ENCODE results near the gene USP48. TPM values are rescaled to one million over a fixed set of nuclear protein-coding genes. Genes with fewer than 3 reads are reported as not detected.
A peak's percentile ranks its signal among the peaks of the same experiment; 100 is the strongest.

Gene USP48
- total RNA-seq, 2 donors from 2014 or later = 72.8 to 130 TPM

DNA sequence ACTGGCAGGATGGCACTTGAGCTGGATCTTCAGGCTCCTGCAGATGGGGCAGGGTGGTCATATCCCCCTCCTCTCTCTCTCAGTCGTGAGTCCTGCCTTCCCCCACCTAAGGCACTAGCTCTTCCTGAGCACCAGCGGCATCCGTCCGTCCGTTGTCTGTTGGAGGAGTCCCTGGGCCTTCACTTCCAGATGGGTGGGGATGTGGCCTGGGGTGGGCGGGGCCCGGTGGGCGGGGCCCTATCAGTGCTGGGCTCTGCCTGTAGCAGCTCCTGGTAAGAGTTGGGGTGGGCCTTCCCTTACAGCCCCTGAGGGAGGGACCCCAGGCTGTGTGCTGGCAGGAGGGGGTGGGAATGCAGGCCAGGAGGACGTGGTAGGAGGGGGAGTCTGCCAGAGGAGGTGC is 39.4 kb upstream of the USP48 start:
- ATAC-seq (no peak), DNase-seq (ENCODE audit: low spot score) (no peak)
- H3K4me3 Mint-ChIP-seq = no peak overlapping the region
- peaks cover 0 to 4% of the 10 kb centered on the region in 2 donors for H3K4me1 Mint-ChIP-seq (ENCODE audit: low read depth in 2 of 2)
- H3K27ac Mint-ChIP-seq = no peak overlapping the region
- no peaks in the 10 kb centered on the region for H3K9me3 Mint-ChIP-seq
- H3K36me3 Mint-ChIP-seq = no peaks in the 10 kb centered on the region
- H3K27me3 Mint-ChIP-seq = no peaks in the 10 kb centered on the region

DNA sequence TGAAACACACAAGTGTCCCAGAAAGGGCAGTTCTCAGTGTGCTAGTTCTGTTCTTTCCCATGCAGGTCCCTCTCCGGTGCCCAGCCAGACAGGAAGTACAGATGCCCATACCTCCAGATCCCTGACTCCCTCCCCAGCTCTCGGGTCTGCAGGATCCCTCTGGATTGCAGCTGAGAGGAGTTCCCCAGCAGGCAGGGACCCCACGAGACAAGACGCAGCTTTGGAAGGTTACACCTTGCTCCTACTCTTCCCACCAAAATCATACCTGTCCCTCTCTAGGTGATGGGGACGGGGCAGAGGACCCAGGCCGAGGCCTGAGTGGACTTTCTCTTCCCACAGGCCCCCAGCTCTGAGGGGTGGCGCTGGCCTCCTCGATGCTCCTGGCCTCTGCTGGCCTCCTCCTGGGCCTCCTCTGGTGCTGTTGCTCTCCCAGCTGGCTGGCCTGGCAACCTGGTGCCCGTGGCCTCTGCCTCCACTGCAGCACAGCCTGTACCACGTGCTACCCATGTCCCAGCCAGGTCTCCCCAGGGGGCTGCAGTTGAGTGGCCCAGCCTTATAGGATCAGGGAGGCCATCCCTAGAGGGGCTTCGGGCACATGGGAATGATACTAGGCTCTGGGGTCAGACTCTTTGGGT is 38.6 kb upstream of the USP48 start:
- DNase-seq (ENCODE audit: low spot score) (no peak), ATAC-seq (no peak)
- Mint-ChIP-seq H3K4me1 (ENCODE audit: low read depth in 2 of 2) (peaks cover 0 to 8% of the 10 kb centered on the region in 2 donors), H3K4me3 (no peak overlapping the region), H3K36me3 (no peaks in the 10 kb centered on the region), H3K27ac (no peak overlapping the region), H3K27me3 (no peaks in the 10 kb centered on the region), H3K9me3 (no peaks in the 10 kb centered on the region)

DNA sequence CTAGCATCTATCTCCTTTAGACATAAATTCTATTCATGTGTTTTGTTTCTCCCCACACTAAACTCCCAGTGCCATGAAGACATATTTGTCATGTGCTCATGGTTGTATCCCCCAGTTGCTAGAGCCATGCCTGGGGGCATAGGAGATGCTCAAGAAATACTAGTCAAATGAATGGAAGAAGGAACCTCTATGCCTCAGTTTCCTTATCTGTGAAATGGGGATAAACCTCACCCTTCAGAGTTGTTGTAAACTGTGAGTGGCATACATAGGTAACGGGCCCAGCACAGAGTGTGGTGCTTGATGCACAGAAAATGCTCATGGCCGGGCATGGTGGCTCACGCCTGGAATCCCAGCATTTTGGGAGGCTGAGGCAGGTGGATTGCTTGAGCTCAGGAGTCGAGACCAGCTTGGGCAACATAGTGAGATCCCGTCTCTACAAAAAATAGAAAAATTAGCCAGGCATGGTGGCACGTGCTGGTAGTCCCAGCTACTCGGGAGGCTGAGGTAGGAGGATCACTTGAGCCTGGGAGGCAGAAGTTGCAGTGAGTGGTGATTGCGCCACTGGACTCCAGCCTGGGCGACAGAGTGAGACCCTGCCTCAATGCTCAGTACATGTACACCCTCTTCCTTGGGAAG is 37.8 kb upstream of the USP48 start:
- no peaks in the 10 kb centered on the region for H3K9me3 Mint-ChIP-seq
- ATAC-seq = no peak
- H3K27ac Mint-ChIP-seq = no peak overlapping the region
- H3K4me1 Mint-ChIP-seq (ENCODE audit: low read depth in 2 of 2) = peaks cover 0 to 8% of the 10 kb centered on the region in 2 donors
- H3K4me3 Mint-ChIP-seq = no peak overlapping the region
- H3K27me3 Mint-ChIP-seq = no peaks in the 10 kb centered on the region
- no peaks in the 10 kb centered on the region for H3K36me3 Mint-ChIP-seq
- no peak for DNase-seq (ENCODE audit: low spot score)

DNA sequence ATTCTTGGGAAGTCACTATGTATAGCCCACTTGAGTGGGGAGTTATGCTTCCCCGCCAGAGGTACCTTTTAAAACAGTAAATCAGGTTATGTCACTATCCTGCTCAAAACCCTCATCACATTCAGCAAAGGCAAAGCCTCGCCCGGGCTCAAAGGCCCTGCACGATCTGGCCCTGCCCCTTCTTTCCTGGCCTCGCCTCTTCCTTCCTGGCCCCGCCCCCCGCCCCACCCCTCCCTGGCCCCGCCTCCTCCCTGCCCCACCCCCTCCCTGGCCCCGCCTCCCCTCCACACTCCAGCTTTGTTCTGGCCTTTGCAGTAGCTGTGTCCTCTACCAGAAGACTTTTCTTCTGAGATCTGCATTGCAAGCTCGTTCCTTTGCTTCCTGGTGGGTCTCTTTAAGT is 35.7 kb upstream of the USP48 start:
- Mint-ChIP-seq H3K4me3 (no peak overlapping the region), H3K36me3 (no peaks in the 10 kb centered on the region), H3K27ac (no peak overlapping the region), H3K9me3 (peaks cover 4% of the 10 kb centered on the region), H3K4me1 (ENCODE audit: low read depth in 2 of 2) (peaks cover 7 to 16% of the 10 kb centered on the region in 2 donors), H3K27me3 (peaks cover 4 to 8% of the 10 kb centered on the region in 2 donors)
- ATAC-seq (peak in 1 of 2 donors; percentile 63), DNase-seq (ENCODE audit: low spot score) (no peak)

DNA sequence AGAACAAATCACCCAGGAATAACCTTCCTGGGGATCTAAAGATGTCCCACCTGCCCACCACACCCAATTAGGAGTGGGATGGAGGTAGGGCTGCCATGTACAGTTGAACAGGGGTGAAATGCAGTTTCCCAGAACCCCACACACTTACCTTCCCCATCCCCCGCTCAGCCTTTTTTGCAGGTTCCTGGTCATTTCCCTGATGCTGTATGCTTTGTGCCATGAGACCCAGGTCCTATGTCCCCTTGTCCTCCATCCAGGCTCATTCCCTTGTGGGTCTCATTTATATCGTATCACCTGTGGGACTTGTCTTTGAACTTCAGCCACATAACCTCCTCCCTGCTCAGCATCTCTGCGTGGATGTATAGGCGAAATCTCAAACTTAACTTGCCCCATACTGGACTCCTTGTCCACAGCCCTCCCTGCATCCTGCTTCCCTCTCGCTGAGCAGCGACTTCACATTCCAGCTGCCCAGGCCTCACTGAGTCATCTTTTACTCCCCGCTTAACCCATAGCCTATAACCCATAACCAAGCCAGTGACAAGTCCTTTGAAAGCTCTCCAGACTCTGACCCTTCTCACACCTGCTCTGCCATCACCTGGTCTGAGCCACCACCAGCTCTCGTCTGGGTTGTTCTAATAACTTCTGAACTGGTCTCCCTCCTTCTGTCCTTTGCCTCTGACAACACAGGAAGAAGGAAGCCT is 33.8 kb upstream of the USP48 start:
- peak overlapping the region in 1 of 2 donors; percentile 34 for H3K27ac Mint-ChIP-seq
- no peaks in the 10 kb centered on the region for H3K36me3 Mint-ChIP-seq
- peaks cover 4% of the 10 kb centered on the region for H3K9me3 Mint-ChIP-seq
- H3K27me3 Mint-ChIP-seq = peaks cover 4 to 8% of the 10 kb centered on the region in 2 donors
- DNase-seq (ENCODE audit: low spot score) (no peak), ATAC-seq (no peak)
- no peak overlapping the region for H3K4me3 Mint-ChIP-seq
- H3K4me1 Mint-ChIP-seq (ENCODE audit: low read depth in 2 of 2) = peaks cover 7 to 16% of the 10 kb centered on the region in 2 donors

DNA sequence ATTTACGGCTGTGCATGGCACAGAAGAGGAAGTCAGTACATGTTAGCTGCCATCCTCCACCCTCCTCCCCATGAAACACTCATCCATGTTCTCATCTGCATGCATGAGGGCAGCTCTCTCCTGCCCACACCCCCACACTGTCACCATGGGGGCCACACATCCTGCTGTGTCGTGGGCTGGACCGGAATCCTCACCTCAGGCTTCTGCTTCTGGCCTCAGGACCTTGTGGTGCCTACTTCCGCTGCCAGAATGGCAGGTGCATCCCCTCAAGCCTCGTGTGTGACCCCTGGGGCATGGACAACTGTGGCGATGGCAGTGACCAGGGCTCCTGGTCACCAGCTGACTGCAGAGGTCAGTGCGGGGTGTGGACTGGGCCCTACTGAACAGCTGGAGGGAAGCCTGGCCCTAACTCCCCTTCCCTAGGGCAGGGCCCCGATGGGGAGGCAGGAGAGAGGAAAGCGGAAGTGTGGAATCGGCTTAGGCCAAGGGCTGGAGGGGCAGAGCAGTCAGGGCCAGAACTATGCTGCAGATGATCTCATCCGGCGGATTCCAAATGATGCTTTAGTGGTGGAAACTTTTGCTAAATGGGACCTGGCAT is 32.9 kb upstream of the USP48 start:
- Mint-ChIP-seq H3K4me1 (ENCODE audit: low read depth in 2 of 2) (peaks cover 7 to 16% of the 10 kb centered on the region in 2 donors), H3K4me3 (no peak overlapping the region), H3K36me3 (no peaks in the 10 kb centered on the region), H3K27ac (no peak overlapping the region), H3K27me3 (peaks cover 4 to 8% of the 10 kb centered on the region in 2 donors), H3K9me3 (peaks cover 4% of the 10 kb centered on the region)
- ATAC-seq = no peak
- DNase-seq (ENCODE audit: low spot score) = no peak

DNA sequence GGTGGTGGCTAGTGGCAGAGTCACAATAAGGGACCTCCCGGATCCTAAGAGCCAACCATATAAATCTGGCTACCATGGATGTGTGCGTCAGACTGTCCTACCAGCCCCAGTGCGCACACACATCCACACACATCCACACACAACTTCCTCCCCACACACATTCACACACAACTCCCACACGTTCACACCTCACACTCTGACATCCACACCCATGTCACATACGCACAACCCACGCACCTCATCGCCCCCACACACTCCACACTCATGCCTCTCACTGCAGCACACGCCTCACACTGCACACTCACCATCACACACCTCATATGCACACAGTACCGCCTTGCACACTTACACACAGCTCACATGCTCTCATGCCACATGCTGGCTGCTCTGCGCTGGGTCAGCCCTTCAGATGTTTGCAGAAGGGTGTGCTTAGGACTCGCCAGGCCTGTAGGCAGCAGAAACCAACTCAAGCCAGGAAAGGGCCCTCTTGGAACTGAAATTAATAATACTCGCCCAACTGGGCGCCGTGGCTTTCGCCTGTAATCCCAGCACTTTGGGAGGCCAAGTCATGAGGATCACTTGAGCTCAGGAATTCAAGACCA is 32.1 kb upstream of the USP48 start:
- Mint-ChIP-seq H3K9me3 (peaks cover 4% of the 10 kb centered on the region), H3K27me3 (peaks cover 4 to 8% of the 10 kb centered on the region in 2 donors), H3K4me3 (peak overlapping the region; percentile 91), H3K4me1 (ENCODE audit: low read depth in 2 of 2) (peaks cover 7 to 16% of the 10 kb centered on the region in 2 donors), H3K36me3 (no peaks in the 10 kb centered on the region), H3K27ac (peak overlapping the region in 1 of 2 donors; percentile 34)
- peak; percentile 31 to 56 for ATAC-seq
- DNase-seq (ENCODE audit: low spot score) = no peak

DNA sequence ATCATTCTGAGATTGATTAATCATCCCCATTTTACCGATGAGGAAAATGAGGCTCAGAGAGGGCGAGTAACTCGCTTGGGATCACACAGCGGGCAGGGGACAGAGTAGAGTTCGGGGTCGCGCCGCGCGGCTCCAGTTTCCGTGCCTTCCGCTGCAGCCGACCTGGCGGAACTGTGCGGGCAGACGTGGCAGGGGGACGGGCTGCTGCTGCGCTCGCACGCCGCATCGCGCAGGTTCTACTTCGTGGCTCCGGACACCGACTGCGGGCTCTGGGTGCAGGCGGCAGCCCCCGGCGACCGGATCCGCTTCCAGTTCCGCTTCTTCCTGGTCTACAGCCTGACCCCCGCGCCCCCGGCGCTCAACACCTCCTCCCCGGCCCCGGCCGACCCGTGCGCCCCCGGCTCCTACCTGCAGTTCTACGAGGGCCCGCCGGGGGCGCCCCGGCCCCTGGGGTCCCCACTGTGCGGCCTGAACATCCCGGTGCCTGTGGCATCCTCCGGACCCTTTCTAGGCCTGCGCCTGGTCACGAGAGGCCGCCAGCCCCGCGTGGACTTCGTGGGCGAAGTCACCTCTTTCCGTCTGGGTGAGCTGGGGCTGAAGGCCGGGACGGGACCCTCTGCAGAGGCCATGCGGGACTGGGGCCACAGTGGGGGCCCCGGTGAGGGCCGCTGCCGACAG is 31.4 kb upstream of the USP48 start:
- peak; percentile 73 to 75 for ATAC-seq
- no peak for DNase-seq (ENCODE audit: low spot score)
- H3K9me3 Mint-ChIP-seq = peaks cover 4% of the 10 kb centered on the region
- peak overlapping the region in 1 of 2 donors; percentile 34 for H3K27ac Mint-ChIP-seq
- peaks cover 4 to 8% of the 10 kb centered on the region in 2 donors for H3K27me3 Mint-ChIP-seq
- peaks cover 7 to 16% of the 10 kb centered on the region in 2 donors for H3K4me1 Mint-ChIP-seq (ENCODE audit: low read depth in 2 of 2)
- H3K4me3 Mint-ChIP-seq = peak overlapping the region; percentile 91
- H3K36me3 Mint-ChIP-seq = no peaks in the 10 kb centered on the region

DNA sequence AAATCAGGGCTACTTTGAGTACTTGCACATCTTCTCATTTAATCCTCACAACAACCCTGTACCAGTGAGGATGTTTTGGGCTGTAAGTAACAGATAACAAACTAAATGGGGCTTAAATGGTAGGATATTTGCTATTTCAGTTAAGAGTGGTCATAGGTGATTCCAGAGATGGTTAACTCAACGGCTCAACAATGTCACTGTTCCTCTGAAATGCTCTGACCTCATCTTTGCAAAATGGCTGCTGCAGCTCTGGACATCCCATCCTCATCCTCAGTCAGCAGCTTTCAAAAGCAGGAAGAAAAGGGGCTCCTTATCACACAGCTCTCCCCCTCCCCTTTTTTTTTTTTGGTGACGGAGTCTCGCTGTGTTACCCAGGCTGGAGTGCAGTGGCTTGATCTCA is 30.6 kb upstream of the USP48 start:
- peaks cover 7 to 15% of the 10 kb centered on the region in 2 donors for H3K4me1 Mint-ChIP-seq (ENCODE audit: low read depth in 2 of 2)
- H3K4me3 Mint-ChIP-seq = no peak overlapping the region
- no peak for DNase-seq (ENCODE audit: low spot score)
- H3K36me3 Mint-ChIP-seq = no peaks in the 10 kb centered on the region
- no peak for ATAC-seq
- H3K27me3 Mint-ChIP-seq = peaks cover 4 to 8% of the 10 kb centered on the region in 2 donors
- peaks cover 4% of the 10 kb centered on the region for H3K9me3 Mint-ChIP-seq
- H3K27ac Mint-ChIP-seq = no peak overlapping the region

DNA sequence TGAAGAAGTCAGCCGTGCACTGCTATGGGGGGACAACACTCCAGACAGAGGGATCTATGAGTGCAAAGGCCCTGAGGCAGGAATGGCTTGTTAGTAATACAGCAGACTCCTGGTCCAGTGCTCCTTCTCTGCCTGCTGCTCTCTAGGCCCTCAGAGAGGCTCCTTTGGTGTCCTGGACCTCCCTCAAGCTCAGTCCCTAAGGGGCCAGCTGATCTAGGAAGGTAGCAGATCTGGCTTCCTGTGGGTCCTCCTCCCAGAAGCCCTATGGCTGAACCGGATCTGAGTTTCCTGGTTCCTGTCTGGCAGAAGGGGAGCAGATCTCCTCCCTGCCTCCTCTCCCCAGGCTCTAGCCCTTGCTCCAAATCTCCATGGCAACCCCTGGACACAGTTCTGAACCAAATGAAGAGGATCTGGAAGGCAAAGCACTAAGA is 28.9 kb upstream of the USP48 start, which contains the start of gene LDLRAD2:
TSS of gene LDLRAD2 (plus strand) at position 391 of the 431 bp plus-strand sequence. CDS start 187 bp downstream, outside the sequence.
- DNase-seq (ENCODE audit: low spot score) = no peak
- Mint-ChIP-seq H3K9me3 (peaks cover 4% of the 10 kb centered on the region), H3K4me3 (no peak within 1 kb of the TSS)

DNA sequence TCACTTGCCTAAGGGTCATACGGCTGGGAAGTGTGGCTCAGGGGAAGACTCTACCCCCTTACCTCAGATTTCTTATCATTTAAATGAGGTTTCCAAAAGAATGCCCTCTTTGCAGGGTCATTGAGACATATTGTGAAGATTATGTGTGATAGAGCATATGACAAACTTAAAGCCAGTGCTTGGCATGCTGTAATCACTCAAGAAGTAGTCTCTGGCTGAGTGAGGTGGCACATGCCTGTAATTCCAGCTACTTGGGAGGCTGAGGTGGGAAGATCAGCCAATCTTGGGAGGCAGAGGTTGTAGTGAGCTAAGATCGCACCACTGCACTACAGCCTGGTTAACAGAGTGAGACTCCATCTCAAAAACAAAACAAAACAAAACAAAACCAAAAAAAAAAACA is 21.6 kb upstream of the USP48 start:
- no peak for DNase-seq (ENCODE audit: low spot score)
- no peak overlapping the region for H3K4me3 Mint-ChIP-seq
- ATAC-seq = no peak

More for the DNA sequence above, 28.9 kb upstream of the USP48 start, which contains the start of gene LDLRAD2:
- H3K27me3 Mint-ChIP-seq = peaks cover 4 to 8% of the 10 kb centered on the region in 2 donors
- ATAC-seq = no peak
- no peak within 1 kb of the TSS for H3K27ac Mint-ChIP-seq
- no peaks in the 10 kb centered on the region for H3K36me3 Mint-ChIP-seq
- H3K4me1 Mint-ChIP-seq (ENCODE audit: low read depth in 2 of 2) = peaks cover 7 to 10% of the 10 kb centered on the region in 2 donors

DNA sequence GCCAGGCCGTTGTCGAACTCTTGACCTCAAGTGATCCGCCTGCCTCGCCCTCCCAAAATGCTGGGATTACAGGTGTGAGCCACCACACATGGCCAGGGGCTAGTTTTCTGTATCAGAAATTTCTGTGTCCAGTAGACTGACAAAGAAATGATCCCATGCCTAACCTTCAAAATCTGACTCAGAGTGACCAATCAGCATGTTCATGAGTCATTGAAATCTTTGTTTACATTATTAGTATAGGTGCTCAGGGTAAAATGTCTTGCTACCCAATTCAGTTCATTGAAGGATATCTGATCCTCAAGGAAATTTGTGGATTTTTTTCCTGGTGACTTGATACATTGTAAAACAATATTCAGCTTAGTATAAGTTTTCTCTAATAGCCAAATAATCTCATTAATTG is 18.2 kb upstream of the USP48 start:
- no peak overlapping the region for H3K27ac Mint-ChIP-seq
- ATAC-seq (no peak), DNase-seq (ENCODE audit: low spot score) (no peak)
- no peak overlapping the region for H3K4me3 Mint-ChIP-seq
- H3K9me3 Mint-ChIP-seq = no peaks in the 10 kb centered on the region
- H3K4me1 Mint-ChIP-seq (ENCODE audit: low read depth in 2 of 2) = peaks cover 0 to 3% of the 10 kb centered on the region in 2 donors
- peaks cover 0 to 3% of the 10 kb centered on the region in 2 donors for H3K27me3 Mint-ChIP-seq
- no peaks in the 10 kb centered on the region for H3K36me3 Mint-ChIP-seq

More for the DNA sequence above, 21.6 kb upstream of the USP48 start:
- Mint-ChIP-seq H3K36me3 (no peaks in the 10 kb centered on the region), H3K4me1 (ENCODE audit: low read depth in 2 of 2) (no peaks in the 10 kb centered on the region), H3K9me3 (no peaks in the 10 kb centered on the region), H3K27ac (no peak overlapping the region), H3K27me3 (peaks cover 0 to 3% of the 10 kb centered on the region in 2 donors)

DNA sequence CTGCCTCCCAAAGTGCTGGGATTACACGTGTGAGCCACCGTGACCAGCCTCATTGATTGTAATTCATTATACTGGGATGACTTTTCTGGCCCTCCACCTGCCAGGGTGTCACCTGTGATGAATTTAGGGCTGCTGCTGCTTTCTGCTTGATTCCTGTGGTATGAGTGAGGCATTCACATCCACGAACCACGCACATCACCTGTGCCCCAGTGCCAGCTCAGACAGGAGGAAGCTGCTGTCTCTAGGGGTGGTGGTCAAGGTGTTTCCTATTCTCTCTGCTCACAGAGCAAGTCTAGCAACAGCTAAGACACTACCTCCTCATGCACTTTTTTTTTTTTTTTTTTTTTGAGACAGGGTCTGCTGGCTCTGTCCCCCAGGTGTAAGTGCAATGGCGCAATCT is 16.8 kb upstream of the USP48 start:
- Mint-ChIP-seq H3K9me3 (no peaks in the 10 kb centered on the region), H3K27ac (no peak overlapping the region), H3K27me3 (peaks cover 0 to 3% of the 10 kb centered on the region in 2 donors), H3K4me1 (ENCODE audit: low read depth in 2 of 2) (peaks cover 0 to 3% of the 10 kb centered on the region in 2 donors), H3K4me3 (no peak overlapping the region), H3K36me3 (no peaks in the 10 kb centered on the region)
- ATAC-seq (no peak), DNase-seq (ENCODE audit: low spot score) (no peak)

All from natural killer cell treated with Interleukin-12 subunit alpha and Interleukin-12 subunit beta and Interleukin-15 and Interleukin-18, amount 100 ng/mL, for 72 hours (primary cell).